Epithelial cell of proximal tubule (primary cell): ENCODE measurements around the gene CCDC149. TPM values are rescaled to one million over a fixed set of nuclear protein-coding genes. Genes with fewer than 3 reads are reported as not detected.

Source experiments
- DNase-seq: peaks from one replicate; pipeline ENCODE4 v3.0.0-alpha.2; 2011; ENCODE audit warnings: low read depth
- H3K4me3 ChIP-seq: 2 replicates; pipeline ENCODE4 v1.5.1; 2011; ENCODE audit warnings: low read depth, mild to moderate bottlenecking, low read length
- total RNA-seq: library from RNA; depleted of rRNA; stranded (reverse); fragments of >200 nt; gene quantifications from 2 replicates; pipeline ENCODE4 v1.2.3, GENCODE V29; 2015
- TF ChIP-seq, protein P1 (sequence below): conservative IDR thresholded peaks from 2 replicates; pipeline ENCODE4 v1.5.1; 2012; ENCODE audit warnings: low read depth, mild to moderate bottlenecking, low read length

CCDC149 gene
- total RNA-seq, 1 donor from 2014 or later, result 2.8 TPM

DNA sequence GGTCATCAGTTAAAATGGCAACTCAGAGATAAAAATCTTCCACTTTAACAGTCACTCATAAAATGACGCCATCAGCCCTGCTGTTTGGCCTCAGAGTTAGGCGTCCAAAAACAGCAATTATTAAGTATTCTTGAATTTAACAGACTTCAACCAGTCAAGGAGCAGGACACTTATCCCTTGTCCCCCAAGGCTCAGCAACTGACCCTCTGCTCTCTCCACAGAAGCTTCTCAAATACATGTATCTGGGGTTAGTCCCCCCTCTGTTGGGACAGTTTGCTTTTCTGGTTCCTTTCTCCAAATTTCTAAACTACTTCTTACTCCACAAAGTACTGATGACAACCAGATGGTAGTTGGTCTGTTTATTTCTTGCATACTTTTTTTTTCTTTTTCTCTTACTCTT is 63.1 kb downstream of the CCDC149 start:
- H3K4me3 ChIP-seq, result no peak overlapping the region
- DNase-seq, result no peak
- TF ChIP-seq, protein P1, sequence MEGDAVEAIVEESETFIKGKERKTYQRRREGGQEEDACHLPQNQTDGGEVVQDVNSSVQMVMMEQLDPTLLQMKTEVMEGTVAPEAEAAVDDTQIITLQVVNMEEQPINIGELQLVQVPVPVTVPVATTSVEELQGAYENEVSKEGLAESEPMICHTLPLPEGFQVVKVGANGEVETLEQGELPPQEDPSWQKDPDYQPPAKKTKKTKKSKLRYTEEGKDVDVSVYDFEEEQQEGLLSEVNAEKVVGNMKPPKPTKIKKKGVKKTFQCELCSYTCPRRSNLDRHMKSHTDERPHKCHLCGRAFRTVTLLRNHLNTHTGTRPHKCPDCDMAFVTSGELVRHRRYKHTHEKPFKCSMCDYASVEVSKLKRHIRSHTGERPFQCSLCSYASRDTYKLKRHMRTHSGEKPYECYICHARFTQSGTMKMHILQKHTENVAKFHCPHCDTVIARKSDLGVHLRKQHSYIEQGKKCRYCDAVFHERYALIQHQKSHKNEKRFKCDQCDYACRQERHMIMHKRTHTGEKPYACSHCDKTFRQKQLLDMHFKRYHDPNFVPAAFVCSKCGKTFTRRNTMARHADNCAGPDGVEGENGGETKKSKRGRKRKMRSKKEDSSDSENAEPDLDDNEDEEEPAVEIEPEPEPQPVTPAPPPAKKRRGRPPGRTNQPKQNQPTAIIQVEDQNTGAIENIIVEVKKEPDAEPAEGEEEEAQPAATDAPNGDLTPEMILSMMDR, result no peak

DNA sequence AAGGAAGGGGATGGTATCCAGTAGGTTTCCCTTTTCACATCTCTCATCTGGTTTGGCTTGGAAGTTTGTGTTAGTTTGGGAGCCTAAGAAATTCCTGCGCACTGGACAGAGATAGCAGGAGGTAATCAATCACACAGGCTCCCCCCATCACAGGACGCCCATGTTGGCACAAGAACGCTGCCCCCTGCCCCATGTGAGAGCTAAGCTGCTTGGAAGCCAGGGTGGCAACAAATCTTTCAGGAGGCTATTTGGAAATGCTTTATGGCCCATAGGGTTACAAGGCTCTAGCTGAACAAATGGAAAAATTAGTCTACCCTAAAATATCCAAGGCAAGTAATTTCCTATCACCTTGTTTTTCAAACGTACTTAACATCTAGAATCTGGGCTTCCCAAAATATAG is 63.5 kb downstream of the CCDC149 start:
- no peak for DNase-seq
- H3K4me3 ChIP-seq, result no peak overlapping the region
- TF ChIP-seq, protein P1, result no peak

DNA sequence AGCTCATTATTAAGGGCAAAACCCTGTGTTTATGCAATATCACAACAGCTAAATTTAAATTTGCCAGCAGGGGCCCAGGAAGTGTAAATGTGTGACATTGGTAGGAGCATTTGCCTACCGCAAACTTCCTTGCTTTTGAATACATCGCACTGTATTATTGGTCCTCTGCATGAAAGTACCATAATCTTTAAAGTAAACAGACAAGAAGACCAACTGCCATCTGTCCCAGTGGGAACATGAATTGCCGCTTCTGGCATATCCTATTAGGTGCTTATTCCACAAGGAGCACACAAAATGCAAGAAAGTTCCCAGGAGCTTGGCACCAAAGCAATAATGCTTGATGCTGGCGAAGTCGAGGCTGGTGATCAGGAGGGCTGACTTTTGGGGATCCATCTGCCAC is 66.1 kb downstream of the CCDC149 start:
- TF ChIP-seq, protein P1, result no peak
- no peak for DNase-seq
- H3K4me3 ChIP-seq, result no peak overlapping the region

DNA sequence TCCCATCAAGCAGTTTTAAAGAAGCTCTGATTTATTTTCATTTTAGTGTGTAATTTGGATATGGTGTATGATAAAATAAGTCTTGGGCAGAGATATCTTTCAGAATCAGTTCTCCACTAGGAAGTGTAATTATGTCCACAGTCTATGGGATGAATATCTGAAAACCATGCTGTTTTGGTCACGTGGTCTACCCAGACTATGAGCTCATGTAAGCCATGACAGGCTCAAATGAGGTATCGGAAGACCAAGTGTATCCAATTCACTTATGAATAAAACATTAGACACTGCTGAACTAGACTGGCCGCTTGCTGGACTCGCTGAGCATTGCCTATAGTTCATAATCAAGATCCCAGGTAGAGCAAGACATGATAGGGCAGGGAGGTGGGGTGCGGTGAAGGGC is 66.9 kb downstream of the CCDC149 start:
- TF ChIP-seq, protein P1, result no peak
- H3K4me3 ChIP-seq, result no peak overlapping the region

DNA sequence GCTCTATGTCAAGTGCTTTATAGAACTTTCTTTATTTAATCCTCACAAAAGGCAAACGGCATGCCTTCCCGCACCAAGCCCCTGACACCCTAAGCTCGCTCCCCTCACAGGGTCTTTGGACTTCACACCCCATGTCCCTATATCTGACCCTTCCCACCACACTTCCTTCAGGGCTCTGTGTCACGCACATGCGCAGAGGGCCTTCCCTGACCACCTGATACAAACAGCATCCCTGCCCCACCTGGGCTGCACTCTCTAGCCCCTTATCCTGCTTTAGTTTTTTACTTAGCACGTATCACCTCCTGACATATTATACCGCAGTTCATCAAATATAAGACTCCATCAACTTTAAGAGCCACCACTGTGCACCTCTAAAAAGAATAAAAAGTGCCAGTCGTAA is 67.7 kb downstream of the CCDC149 start:
- TF ChIP-seq, protein P1, result no peak
- H3K4me3 ChIP-seq, result no peak overlapping the region
- DNase-seq, result no peak

More for the DNA sequence above, 66.9 kb downstream of the CCDC149 start:
- no peak for DNase-seq

DNA sequence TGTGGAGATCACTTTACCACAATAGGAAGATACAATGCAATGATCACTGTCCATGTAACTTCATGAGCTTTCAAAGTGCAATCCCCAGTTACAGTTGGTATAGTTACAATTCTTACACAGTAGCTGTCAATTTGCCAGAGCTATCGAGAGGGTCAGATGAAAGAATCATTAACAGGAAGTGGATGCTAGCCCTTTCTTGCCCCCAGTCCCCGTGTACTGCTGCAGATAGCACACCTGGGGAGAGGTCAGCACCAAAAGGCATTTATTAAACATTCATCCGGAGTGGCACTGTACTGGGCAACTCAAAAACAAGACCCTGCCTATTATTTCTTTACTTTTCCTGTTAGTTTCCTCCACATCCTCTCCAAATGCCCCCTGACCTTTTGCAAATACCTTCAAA is 69.7 kb downstream of the CCDC149 start:
- no peak for DNase-seq
- H3K4me3 ChIP-seq, result no peak overlapping the region
- TF ChIP-seq, protein P1, result no peak

DNA sequence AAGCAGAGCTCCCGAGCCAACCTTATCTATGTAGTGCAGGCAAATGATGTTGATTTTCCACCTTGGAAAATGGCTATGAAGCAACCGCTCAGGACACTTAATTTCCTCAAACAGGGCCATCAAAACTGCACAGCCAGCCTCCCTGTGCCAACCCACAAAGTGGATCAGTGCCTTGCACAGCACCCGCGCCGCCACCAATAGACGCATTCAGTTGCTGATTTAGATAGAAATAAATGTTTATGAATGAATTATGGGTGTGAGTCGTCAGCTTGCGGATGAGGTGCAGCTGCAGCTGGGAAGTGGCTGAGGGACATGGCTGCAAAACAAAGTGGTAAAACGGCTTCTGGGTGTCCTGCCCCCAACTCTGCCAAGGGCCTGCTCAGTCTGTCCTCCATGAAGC is 70.5 kb downstream of the CCDC149 start:
- TF ChIP-seq, protein P1, result no peak
- H3K4me3 ChIP-seq, result no peak overlapping the region
- no peak for DNase-seq
